ENCODE data around the gene CHST4. TPM values are rescaled to one million over a fixed set of nuclear protein-coding genes. Genes with fewer than 3 reads are reported as not detected.
"Not testable (repeated sequence)": the region's sequence is repeated elsewhere in the genome, so short reads cannot be mapped to it uniquely, and the experiment has no call there.

Gene CHST4
- polyA plus RNA-seq, 3 donors = 0.07 to 0.43 TPM; not detected in 1

- H3K27ac ChIP-seq (ENCODE audit: low read depth, low read length) = no peak overlapping the region
- 77 to 83% (median 83%) methylated on average over 7 of the region's 7 CpGs for WGBS, 3 donors
Measured at GRCh38 chr16:71514476-71514875, 11.8 kb upstream of the CHST4 start.

- 50 to 78% (median 74%) methylated on average over 3 of the region's 3 CpGs for WGBS, 3 donors
- no peak overlapping the region for H3K27ac ChIP-seq (ENCODE audit: low read depth, low read length)
Measured at GRCh38 chr16:71515026-71515425, 11.2 kb upstream of the CHST4 start.

- H3K27ac ChIP-seq (ENCODE audit: low read depth, low read length) = no peak overlapping the region
- WGBS, 3 donors = 70 to 77% (median 76%) methylated on average over 3 of the region's 3 CpGs
Measured at GRCh38 chr16:71520550-71520949, 5.7 kb upstream of the CHST4 start.

- H3K27ac ChIP-seq (ENCODE audit: low read depth, low read length) = no peak overlapping the region
- 57 to 59% (median 58%) methylated on average over 16 of the region's 16 CpGs for WGBS, 3 donors
Measured at GRCh38 chr16:71524566-71525553, 1.4 kb upstream of the CHST4 start.

- H3K27ac ChIP-seq (ENCODE audit: low read depth, low read length) = no peak overlapping the region
- WGBS, 3 donors = 86 to 95% (median 89%) methylated on average over 1 of the region's 1 CpG
Measured at GRCh38 chr16:71528257-71528656, 2.0 kb downstream of the CHST4 start.

GRCh38 chr16:71528863-71529262 lies 2.6 kb downstream of the CHST4 start:
- H3K27ac ChIP-seq (ENCODE audit: low read depth, low read length) = no peak overlapping the region
- 73 to 79% (median 76%) methylated on average over 4 of the region's 4 CpGs for WGBS, 3 donors

GRCh38 chr16:71532366-71532765 lies 6.1 kb downstream of the CHST4 start:
- no peak overlapping the region for H3K27ac ChIP-seq (ENCODE audit: low read depth, low read length)
- WGBS, 3 donors = 58 to 72% (median 62%) methylated on average over 3 of the region's 3 CpGs

GRCh38 chr16:71536752-71537499 lies 10.7 kb downstream of the CHST4 start:
- H3K27ac ChIP-seq (ENCODE audit: low read depth, low read length) = no peak overlapping the region
- 91 to 93% (median 93%) methylated on average over 28 of the region's 28 CpGs for WGBS, 3 donors

- 43 to 74% (median 67%) methylated on average over 6 of the region's 6 CpGs for WGBS, 3 donors
- no peak overlapping the region for H3K27ac ChIP-seq (ENCODE audit: low read depth, low read length)
Measured at GRCh38 chr16:71537643-71538042, 11.4 kb downstream of the CHST4 start.

GRCh38 chr16:71542377-71542776 lies 16.2 kb downstream of the CHST4 start:
- 25 to 42% (median 26%) methylated on average over 11 of the region's 11 CpGs for WGBS, 3 donors
- no peak overlapping the region for H3K27ac ChIP-seq (ENCODE audit: low read depth, low read length)

GRCh38 chr16:71547168-71547567 lies 20.9 kb downstream of the CHST4 start:
- no peak overlapping the region for H3K27ac ChIP-seq (ENCODE audit: low read depth, low read length)

- WGBS, 3 donors = 44 to 58% (median 53%) methylated on average over 6 of the region's 6 CpGs
- no peak overlapping the region for H3K27ac ChIP-seq (ENCODE audit: low read depth, low read length)
Measured at GRCh38 chr16:71552698-71553503, 26.7 kb downstream of the CHST4 start.

- no peak overlapping the region for H3K27ac ChIP-seq (ENCODE audit: low read depth, low read length)
- 58 to 97% (median 73%) methylated on average over 1 of the region's 1 CpG for WGBS, 3 donors
Measured at GRCh38 chr16:71555230-71555891, 29.1 kb downstream of the CHST4 start.

GRCh38 chr16:71557299-71557698 lies 31.1 kb downstream of the CHST4 start:
- no peak overlapping the region for H3K27ac ChIP-seq (ENCODE audit: low read depth, low read length)
- 67 to 93% (median 89%) methylated on average over 3 of the region's 3 CpGs for WGBS, 3 donors

- WGBS, 3 donors = 61 to 80% (median 79%) methylated on average over 3 of the region's 3 CpGs
- no peak overlapping the region for H3K27ac ChIP-seq (ENCODE audit: low read depth, low read length)
Measured at GRCh38 chr16:71557954-71558582, 31.8 kb downstream of the CHST4 start.

- no peak overlapping the region for H3K27ac ChIP-seq (ENCODE audit: low read depth, low read length)
Measured at GRCh38 chr16:71559855-71560254, 33.6 kb downstream of the CHST4 start.

GRCh38 chr16:71561886-71562285 lies 35.7 kb downstream of the CHST4 start:
- not testable (repeated sequence) for H3K27ac ChIP-seq (ENCODE audit: low read depth, low read length)
- WGBS, 3 donors = 87 to 90% (median 87%) methylated on average over 8 of the region's 8 CpGs

- 93 to 100% (median 100%) methylated on average over 1 of the region's 1 CpG for WGBS, 3 donors
Measured at GRCh38 chr16:71562552-71562951, 36.3 kb downstream of the CHST4 start.

More at GRCh38 chr16:71562552-71562951, 36.3 kb downstream of the CHST4 start:
- no peak overlapping the region for H3K27ac ChIP-seq (ENCODE audit: low read depth, low read length)

Data from adipose tissue (tissue), 3 donors.